GM19463 (cell line): ENCODE results near the gene ITGA11.

ENCODE experiments used
- ATAC-seq: cut with Tn5 transposase; IDR thresholded peaks from one replicate; pipeline ENCODE4 v1.9.1; 2021; ENCODE audit warnings: mild to moderate bottlenecking, moderate library complexity; ENCODE audit not compliant: unreplicated experiment

ITGA11 gene

DNA sequence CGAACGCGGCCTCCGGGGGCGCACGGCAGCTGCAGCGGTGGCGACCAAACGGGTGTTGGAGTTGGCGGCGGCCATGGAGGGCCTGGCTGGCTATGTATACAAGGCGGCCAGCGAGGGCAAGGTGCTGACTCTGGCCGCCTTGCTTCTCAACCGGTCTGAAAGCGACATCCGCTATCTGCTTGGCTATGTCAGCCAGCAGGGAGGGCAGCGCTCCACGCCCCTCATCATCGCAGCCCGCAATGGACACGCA, 153.7 kb downstream of the ITGA11 start:
- no peak for ATAC-seq

- ATAC-seq: peak; percentile 72
These were observed 154.2 kb downstream of the ITGA11 start, which contains the start of gene FEM1B for GRCh38 chr15:68277603-68278344. Gene FEM1B (plus strand): TSS chr15:68277745. CDS start chr15:68278418, 673 bp downstream.

GRCh38 chr15:68277131-68277602, 154.8 kb downstream of the ITGA11 start:
- peak; percentile 1 for ATAC-seq

GRCh38 chr15:68276668-68277067, 155.3 kb downstream of the ITGA11 start:
- no peak for ATAC-seq

DNA sequence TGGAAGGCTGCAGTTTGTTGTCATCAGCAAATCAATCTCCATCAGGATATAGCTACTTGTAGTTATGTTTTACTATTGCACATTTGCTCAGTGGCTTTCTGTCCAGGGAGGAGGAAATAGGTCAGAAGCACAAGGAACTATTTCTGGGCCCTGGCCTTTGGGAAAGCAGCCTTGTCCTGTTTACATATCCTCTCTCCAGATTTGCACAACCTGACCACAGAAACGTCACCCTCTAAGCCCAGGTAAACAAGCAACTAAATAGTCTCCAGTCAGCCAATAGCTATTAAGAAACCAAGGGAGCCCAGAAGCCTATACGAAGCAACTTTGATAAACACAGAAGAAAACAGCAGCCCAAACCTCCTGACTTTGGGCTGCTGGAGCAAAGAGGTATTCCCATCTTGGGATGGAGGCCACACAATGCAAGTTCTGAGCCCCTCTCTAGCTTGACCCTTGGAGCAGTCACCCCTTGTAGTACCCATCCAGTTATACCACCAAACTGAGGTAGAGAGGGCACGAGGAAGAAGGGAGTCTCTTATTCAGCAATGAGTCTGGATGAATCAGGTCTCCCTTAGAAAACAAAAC, 156.7 kb downstream of the ITGA11 start:
- no peak for ATAC-seq

GRCh38 chr15:68274201-68274848, 157.6 kb downstream of the ITGA11 start:
- ATAC-seq: no peak

DNA sequence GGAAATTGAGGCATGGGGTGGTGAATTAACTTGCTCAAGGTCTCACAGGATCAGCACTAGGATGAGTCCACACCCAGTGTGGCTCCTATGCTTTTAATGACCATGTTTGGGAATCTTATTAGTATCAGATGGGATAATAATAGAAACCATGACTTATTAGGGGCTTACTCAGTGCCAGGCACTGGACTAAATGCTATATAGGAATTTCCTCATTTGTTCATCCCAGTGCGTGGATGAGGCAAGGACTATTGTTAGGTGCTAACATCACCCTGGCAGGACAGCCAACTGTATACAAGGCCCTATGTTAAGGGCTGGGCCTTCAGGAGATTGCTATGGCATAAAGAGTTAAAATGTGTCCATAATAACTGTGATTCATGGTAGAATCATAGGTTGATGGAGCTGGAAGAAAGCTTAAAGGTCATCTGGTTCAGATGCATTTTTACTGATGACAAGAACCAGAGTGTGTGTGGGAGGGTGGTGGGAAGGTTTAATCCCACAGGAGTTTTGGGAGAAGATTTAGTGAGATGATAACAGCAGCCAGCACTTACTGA, 159.2 kb downstream of the ITGA11 start:
- no peak for ATAC-seq

DNA sequence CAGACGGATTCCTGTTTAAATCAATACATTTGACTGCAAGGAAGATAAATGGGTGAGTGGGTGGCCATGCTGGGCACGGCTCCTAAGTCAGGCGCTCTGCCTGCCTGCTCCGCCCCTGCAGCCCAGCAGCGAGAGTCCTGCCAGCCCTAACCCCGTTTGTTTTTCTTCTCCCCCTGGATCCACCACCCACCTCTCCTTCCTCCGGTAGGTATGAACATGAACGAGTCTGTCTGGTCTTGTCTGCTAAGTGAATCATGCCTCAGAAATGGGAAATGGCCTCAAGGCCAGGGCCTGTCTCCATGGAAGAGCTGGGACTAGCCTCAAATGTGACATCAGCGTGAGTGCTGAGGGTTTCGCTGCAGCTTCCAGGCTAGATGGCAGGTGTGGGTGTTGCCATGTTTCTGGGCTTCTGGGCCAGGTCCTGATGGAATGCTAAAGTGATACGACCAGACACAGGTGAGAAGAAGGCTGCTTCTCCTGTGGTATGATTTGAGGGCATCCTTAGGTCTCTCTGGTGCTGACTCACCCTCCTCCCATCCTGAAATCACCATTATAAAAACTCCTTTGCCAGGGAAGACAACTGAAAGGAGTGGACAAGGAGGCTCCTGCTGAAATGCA, 160.0 kb downstream of the ITGA11 start:
- ATAC-seq: no peak

DNA sequence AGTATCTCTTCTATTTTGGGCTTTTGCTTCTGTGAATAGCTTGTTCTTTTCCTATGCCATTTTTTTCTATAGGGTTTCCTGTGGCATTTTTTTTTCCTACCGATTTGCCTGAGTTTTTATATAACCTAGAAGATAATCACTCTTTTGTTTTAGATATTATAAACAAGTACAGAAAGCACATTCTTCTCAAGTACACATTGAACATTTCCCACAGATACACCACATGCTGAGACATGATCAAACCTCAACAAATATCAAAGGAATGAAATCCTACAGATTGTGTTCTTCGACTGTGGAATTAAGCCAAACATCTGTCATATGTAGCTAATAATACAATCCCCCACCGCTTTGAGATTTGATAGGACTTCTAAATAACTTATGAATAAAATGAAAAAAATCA, 163.6 kb downstream of the ITGA11 start:
- no peak for ATAC-seq

GRCh38 chr15:68265674-68266073, 166.3 kb downstream of the ITGA11 start:
- no peak for ATAC-seq

GRCh38 chr15:68265081-68265480, 166.9 kb downstream of the ITGA11 start:
- ATAC-seq: no peak

DNA sequence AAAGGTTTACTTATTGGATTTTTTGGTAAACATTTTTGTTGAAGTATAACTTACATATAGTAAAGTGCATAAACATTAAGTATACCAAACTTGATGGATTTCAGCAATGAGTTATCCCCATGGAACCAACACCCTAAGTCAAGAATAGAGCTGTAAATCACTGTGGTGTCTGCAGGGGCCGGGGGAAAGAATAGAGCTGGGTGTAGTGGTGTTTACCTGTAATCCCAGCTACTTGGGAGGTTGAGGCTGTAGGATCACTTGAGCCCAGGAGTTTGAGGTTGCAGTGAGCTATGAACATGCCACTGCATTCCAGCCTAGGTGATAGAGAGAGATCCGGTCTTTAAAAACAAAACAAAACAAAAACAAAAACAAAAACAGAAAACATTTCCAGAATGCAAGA, 167.7 kb downstream of the ITGA11 start:
- ATAC-seq: no peak

DNA sequence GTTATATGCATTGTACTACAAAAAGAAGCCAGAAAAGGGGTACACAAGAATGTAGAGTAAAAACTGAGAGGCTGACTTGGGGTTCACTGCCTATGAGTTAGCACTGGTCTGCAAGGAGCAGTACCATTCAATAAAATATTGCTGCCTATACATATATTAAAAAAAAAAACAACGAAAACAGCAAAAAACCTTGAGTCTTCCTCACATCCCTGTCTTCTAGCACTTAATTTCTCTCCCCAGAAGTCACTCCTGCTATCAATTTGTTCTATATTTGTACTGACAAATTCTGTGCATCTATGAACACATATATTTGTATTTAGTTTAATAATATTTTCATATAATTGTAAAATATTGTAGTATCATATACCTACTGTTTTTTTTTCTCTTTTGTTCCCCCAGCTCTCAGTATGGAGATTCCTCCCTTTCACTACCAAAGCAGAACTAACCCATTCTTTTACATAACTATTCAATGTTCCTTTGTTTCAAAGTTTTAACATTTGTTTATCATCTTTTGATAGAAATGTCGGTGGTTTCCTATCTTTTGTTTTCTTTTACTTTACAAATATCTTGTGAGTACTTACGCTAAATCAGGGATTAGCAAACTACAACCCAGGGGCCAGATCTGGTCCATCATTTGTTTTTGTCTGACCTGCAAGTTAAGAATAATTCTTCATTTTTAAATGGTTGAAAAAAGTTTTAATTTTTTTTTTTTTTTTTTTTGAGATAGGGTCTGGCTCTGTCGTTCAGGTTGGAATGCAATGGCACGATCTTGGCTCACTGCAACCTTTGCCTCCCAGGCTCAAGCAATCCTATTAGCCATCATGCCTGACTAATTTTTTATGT, 169.2 kb downstream of the ITGA11 start:
- no peak for ATAC-seq

- no peak for ATAC-seq
These were observed 170.0 kb downstream of the ITGA11 start for GRCh38 chr15:68261980-68262379.

- no peak for ATAC-seq
These were observed 170.7 kb downstream of the ITGA11 start for GRCh38 chr15:68261241-68261640.

- no peak for ATAC-seq
These were observed 172.1 kb downstream of the ITGA11 start for GRCh38 chr15:68259883-68260282.

- ATAC-seq: no peak
These were observed 173.3 kb downstream of the ITGA11 start for GRCh38 chr15:68258692-68259091.

DNA sequence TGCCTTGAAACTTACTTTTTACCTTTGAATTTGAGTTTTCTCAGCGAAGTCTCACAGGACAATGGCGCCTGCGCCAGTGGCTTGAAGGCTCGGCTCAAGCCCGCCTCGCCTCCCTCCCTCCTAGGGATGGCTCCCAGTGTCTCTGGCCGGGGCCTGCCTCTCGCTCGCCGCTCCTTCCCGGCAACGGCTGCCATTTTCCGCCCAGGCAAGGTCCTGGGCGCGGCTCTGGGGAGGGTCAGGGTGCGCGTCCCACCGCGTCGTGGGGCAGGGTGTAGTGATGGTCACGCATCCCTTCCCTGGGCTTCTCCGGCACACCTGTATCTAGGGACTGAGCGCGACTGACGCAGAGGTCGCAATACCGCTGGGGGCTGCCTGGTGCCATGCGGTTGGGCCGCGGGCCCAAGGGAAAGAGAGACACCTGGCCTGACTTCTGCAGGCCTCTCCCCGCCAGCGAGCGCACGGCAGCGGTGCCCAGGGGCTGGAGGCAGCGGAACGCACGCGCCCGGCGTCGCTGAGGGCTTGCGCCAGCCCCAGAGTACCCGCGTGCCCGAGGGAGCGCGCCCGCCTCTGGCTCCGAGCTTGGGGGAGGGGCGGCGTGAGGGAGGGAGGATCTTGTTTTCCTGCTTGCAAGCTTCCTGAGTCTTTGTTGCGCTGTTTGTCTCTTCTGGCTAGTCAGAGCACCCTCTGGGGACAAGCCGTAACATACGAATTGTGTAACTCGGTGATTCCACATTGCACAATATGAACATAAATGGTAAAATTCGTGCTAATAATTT, 175.1 kb downstream of the ITGA11 start:
- ATAC-seq: no peak

- no peak for ATAC-seq
These were observed 178.9 kb downstream of the ITGA11 start for GRCh38 chr15:68252925-68253534.
